A673 (cell line): ENCODE measurements around the gene LALBA.
"Not testable (repeated sequence)": the region's sequence is repeated elsewhere in the genome, so short reads cannot be mapped to it uniquely, and the experiment has no call there.

Experiments used
- EZH2 ChIP-seq: fragments of 200-600 bp; sonication (generic); IDR thresholded peaks from 2 replicates; pipeline ENCODE4 v1.6.1; 2017; ENCODE audit warnings: borderline replicate concordance, low read depth, mild to moderate bottlenecking, mixed read lengths, antibody characterized with exemption, low read length; ENCODE audit not compliant: poor library complexity, severe bottlenecking
- TF ChIP-seq, protein P1 (sequence below): fragments of 300-800, 200-600 bp; sonication (generic); conservative IDR thresholded peaks from 2 replicates; pipeline ENCODE4 v1.5.1; 2017; ENCODE audit warnings: low read depth, mild to moderate bottlenecking, antibody characterized with exemption, low read length, moderate library complexity, mixed read lengths

DNA sequence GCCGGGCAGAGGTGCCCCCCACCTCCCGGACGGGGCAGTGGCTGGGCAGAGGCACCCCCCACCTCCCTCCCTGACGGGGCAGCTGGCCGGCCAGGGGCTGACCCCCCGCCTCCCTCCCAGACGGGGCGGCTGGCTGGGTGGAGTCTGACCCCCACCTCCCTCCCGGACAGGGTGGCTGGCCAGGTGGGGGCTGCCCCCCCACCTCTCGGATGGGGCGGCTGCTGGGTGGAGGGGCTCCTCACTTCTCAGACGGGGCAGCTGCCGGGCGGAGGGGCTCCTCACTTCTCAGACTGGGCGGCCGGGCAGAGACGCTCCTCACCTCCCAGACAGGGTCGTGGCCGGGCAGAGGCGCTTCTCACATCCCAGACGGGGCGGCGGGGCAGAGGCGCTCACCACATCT, 49.5 kb downstream of the LALBA start:
- TF ChIP-seq, protein P1, sequence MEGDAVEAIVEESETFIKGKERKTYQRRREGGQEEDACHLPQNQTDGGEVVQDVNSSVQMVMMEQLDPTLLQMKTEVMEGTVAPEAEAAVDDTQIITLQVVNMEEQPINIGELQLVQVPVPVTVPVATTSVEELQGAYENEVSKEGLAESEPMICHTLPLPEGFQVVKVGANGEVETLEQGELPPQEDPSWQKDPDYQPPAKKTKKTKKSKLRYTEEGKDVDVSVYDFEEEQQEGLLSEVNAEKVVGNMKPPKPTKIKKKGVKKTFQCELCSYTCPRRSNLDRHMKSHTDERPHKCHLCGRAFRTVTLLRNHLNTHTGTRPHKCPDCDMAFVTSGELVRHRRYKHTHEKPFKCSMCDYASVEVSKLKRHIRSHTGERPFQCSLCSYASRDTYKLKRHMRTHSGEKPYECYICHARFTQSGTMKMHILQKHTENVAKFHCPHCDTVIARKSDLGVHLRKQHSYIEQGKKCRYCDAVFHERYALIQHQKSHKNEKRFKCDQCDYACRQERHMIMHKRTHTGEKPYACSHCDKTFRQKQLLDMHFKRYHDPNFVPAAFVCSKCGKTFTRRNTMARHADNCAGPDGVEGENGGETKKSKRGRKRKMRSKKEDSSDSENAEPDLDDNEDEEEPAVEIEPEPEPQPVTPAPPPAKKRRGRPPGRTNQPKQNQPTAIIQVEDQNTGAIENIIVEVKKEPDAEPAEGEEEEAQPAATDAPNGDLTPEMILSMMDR, result not testable (repeated sequence)
- not testable (repeated sequence) for TF ChIP-seq EZH2
